Measurements from ENCODE around the gene PKDREJ.

DNA sequence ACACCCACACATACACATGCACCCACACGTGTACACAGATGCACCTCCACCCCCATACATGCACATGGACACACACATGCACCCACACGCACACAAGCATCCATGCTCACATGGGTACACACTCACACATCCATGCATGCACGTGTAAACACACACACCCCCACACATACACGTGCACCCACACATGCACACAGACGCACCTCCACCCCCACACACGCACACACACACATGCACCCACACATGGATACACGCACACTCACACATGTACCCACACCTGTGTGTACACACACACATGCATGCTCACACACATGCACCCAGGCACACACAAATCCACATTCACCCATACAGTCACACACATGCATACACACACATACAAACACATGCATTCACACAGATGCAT, 37.5 kb downstream of the PKDREJ start:
- TF ChIP-seq, protein P1, sequence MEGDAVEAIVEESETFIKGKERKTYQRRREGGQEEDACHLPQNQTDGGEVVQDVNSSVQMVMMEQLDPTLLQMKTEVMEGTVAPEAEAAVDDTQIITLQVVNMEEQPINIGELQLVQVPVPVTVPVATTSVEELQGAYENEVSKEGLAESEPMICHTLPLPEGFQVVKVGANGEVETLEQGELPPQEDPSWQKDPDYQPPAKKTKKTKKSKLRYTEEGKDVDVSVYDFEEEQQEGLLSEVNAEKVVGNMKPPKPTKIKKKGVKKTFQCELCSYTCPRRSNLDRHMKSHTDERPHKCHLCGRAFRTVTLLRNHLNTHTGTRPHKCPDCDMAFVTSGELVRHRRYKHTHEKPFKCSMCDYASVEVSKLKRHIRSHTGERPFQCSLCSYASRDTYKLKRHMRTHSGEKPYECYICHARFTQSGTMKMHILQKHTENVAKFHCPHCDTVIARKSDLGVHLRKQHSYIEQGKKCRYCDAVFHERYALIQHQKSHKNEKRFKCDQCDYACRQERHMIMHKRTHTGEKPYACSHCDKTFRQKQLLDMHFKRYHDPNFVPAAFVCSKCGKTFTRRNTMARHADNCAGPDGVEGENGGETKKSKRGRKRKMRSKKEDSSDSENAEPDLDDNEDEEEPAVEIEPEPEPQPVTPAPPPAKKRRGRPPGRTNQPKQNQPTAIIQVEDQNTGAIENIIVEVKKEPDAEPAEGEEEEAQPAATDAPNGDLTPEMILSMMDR (IDR thresholded peaks at IDR 0.05): no peak
- no peak for TF ChIP-seq POLR2A (IDR thresholded peaks at IDR 0.05)
